Muscle layer of colon (tissue), 2 donors: ENCODE results near the gene MREG.

Source experiments
- H3K27ac ChIP-seq: one replicate; pipeline ENCODE4 v1.7.0; 2013; ENCODE audit warnings: low read depth, mild to moderate bottlenecking, low read length, moderate library complexity
- H3K27me3 ChIP-seq, 2 donors: one replicate each; pipeline ENCODE4 v1.7.0; 2013; ENCODE audit warnings: low read length in 2 of 2, mild to moderate bottlenecking in 2 of 2; ENCODE audit not compliant: insufficient read depth in 2 of 2, control insufficient read depth in 1 of 2
- H3K36me3 ChIP-seq: one replicate; pipeline ENCODE4 v1.7.0; 2013; ENCODE audit warnings: mild to moderate bottlenecking, low read length; ENCODE audit not compliant: insufficient read depth
- H3K4me1 ChIP-seq: one replicate; pipeline ENCODE4 v1.7.0; 2013; ENCODE audit warnings: mild to moderate bottlenecking, low read length; ENCODE audit not compliant: insufficient read depth
- H3K4me3 ChIP-seq, 2 donors: one replicate each; pipeline ENCODE4 v1.7.0; 2013; ENCODE audit warnings: low read length in 2 of 2, low read depth in 1 of 2, mild to moderate bottlenecking in 1 of 2, moderate library complexity in 1 of 2
- H3K9ac ChIP-seq: one replicate; pipeline ENCODE4 v1.7.0; 2013; ENCODE audit warnings: low read length
- H3K9me3 ChIP-seq: one replicate; pipeline ENCODE4 v1.7.0; 2013; ENCODE audit warnings: mild to moderate bottlenecking, low read length
- donor health status: abdominal sarcoma.
- donor health status: Adenocarcinoma of cecum.

MREG gene

DNA sequence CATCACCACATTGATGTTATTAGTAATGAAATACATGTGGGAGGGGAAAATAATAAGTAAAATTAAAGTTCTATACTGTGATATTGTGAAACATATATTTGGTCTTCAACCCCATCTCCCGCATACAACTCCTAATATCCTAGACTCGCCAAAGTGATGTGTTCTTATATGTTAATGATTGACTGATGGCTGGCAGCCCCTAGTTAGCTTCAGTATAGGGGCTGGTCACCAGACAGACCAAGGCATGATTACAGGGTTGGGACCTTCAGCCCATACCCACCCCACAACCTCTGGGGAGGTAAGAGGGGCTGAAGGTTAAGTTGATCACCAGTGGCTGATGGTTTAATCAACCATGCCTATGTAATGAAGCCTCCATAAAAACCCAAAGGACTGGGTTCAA, 28.1 kb upstream of the MREG start:
- Histone ChIP-seq H3K4me1 (no peaks in the 10 kb centered on the region), H3K9ac (no peak overlapping the region), H3K4me3 (no peak overlapping the region), H3K27ac (no peak overlapping the region), H3K36me3 (no peaks in the 10 kb centered on the region), H3K27me3 (no peaks in the 10 kb centered on the region), H3K9me3 (no peaks in the 10 kb centered on the region)

DNA sequence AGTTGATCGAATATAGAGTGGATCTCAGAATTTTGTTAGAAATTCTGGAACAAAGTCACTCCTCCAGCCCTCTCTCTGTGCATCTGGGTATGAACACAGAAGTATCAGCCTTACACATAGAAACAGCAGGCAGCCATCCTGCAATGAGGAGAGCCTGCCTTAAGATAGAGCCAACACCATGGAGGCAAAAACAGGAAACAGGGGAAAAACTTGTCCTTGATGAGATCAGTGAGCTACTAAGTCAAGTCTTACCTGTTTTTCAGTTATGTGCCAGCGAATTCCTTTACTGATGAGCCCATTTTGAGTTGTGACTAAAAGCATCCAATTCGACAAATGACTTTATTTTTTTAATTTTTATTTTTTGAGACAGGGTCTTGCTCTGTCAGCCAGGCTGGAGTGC, 26.6 kb upstream of the MREG start:
- no peak overlapping the region for H3K4me3 ChIP-seq
- H3K9ac ChIP-seq, result no peak overlapping the region
- H3K4me1 ChIP-seq, result no peaks in the 10 kb centered on the region
- H3K36me3 ChIP-seq, result no peaks in the 10 kb centered on the region
- no peaks in the 10 kb centered on the region for H3K27me3 ChIP-seq
- no peak overlapping the region for H3K27ac ChIP-seq
- H3K9me3 ChIP-seq, result no peaks in the 10 kb centered on the region

DNA sequence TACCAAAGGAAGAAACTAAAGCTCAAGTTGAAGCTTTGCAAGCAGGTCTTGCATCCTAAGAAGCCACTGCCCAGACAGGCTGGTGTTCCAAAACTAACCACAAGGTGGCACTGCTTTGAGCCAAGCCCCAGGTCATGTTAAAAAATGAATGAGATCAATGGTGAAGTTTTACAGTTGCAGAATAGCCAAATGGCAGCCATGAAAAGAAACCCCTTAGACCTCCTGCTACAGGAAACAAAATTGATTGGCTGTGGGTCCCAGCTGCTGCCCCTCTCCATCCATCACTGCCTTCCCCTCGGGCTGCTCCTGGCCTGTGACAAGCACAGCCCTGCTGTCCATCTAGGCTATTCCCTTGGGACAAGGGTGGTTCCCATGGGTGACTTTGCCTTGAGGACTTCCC, 20.7 kb upstream of the MREG start:
- H3K36me3 ChIP-seq, result peaks cover 14% of the 10 kb centered on the region
- H3K27me3 ChIP-seq, result no peaks in the 10 kb centered on the region
- H3K9me3 ChIP-seq, result no peaks in the 10 kb centered on the region
- no peak overlapping the region for H3K4me3 ChIP-seq
- H3K27ac ChIP-seq, result no peak overlapping the region
- H3K9ac ChIP-seq, result no peak overlapping the region
- no peaks in the 10 kb centered on the region for H3K4me1 ChIP-seq

DNA sequence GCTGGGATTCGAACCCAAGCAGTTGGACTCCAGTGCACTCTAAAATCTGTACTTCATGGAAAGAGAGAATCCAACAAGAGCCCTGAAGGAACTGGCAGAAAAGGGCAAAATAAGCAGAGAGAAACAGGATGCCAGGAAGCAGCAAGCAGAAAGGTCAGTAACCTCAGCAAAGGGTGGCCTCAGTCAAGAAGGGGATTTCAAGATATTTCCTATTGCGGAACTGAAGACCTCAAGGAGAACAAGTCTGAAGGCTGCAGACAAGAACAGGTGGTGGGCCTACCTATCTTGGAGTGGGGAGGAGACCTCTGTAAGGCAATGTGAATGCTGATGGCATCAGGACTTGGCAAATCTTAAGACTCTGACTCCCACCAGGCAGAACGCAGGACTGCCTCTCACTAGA, 20.1 kb upstream of the MREG start:
- Histone ChIP-seq H3K27ac (no peak overlapping the region), H3K9ac (no peak overlapping the region), H3K4me3 (no peak overlapping the region), H3K36me3 (peaks cover 14% of the 10 kb centered on the region), H3K9me3 (no peaks in the 10 kb centered on the region), H3K27me3 (no peaks in the 10 kb centered on the region), H3K4me1 (no peaks in the 10 kb centered on the region)

DNA sequence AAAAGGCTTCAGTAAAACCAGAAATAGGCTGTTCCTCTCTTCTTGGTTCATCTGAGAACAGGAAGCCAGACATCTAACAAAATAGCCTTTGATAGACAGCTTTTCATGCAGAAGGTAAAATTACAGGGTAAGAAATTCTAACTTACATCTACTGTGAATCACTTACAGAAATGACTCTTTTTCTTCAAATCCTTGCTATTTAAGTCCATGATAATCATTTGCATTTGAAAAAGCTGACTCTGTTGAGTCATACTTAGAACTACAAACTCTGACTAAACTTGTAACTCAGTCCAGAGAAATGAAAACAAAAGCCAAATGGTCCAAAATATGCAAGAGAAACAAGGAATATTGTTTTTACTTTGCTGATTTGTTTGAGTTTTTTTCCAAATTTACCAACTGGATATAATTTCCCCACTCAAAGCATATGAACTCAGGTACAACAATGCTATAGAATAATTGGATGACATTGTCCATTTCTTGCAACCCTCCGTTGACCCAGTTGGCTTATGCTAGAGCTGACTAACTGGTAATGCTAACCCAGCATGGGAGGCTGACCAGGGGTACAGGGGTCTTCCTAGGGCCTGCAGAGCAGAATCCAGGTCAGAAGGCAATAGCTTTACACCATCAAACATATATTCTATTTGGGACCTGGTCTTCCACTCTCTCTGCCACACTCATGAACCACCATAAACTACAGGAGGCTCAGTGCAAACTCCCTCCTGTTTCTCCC, 18.8 kb upstream of the MREG start:
- Histone ChIP-seq H3K4me3 (no peak overlapping the region), H3K27me3 (no peaks in the 10 kb centered on the region), H3K9me3 (no peaks in the 10 kb centered on the region), H3K36me3 (peaks cover 14% of the 10 kb centered on the region), H3K9ac (no peak overlapping the region), H3K4me1 (no peaks in the 10 kb centered on the region), H3K27ac (no peak overlapping the region)

DNA sequence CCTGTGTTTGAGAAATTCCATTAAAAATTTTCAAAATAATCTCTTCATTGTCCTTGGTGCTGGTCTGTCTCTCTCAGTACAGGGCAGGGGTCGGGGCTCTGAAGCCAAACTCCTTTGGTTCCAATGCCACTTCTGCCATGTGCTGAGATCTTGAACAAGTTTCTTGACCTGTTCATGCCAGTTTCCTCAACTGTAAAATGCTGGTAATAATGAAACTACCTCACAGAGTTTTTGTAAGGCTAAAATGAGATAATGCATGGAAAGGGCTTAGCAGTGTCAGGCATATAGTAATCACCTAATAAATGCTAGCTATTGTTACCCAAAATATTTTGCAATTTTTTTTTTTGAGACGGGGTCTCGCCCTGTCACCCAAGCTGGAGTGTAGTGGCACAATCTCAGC, 16.9 kb upstream of the MREG start:
- Histone ChIP-seq H3K4me3 (no peak overlapping the region), H3K27ac (no peak overlapping the region), H3K27me3 (no peaks in the 10 kb centered on the region), H3K9ac (no peak overlapping the region), H3K9me3 (no peaks in the 10 kb centered on the region), H3K4me1 (no peaks in the 10 kb centered on the region), H3K36me3 (peaks cover 14% of the 10 kb centered on the region)

DNA sequence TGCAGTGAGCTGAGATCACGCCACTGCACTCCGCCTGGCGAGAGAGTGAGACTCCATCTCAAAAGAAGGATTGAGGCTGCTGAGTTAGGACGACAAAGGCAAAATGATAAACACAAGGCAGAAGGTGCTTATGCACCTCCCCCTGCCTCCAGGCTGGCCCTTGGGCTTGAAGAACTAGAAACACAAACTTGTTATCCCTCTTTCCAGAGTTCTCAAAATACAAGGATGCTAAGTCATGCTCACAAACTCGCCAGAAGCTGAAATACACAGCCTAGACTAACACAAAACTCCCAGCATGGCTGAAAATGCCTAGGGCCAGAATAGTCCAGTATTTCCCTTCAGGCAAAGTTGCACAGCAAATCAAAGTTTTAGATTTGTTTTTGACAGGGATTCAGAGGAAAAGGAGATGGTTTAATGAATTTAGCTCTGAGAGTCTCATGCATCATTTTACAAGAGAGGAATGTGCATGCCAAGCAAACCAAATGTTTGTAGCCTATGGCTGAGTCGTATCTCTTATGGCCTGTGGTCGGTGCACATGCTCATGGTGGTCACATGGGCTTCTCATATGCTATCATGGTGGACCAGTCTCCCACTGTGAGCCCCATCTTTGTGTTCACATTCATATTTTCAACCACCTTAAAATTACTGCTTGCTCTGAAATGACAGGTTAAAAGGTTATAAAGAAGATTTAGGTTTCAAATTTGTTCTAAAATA, 16.2 kb upstream of the MREG start:
- Histone ChIP-seq H3K9ac (no peak overlapping the region), H3K27ac (no peak overlapping the region), H3K27me3 (no peaks in the 10 kb centered on the region), H3K4me1 (no peaks in the 10 kb centered on the region), H3K4me3 (no peak overlapping the region), H3K9me3 (no peaks in the 10 kb centered on the region), H3K36me3 (peaks cover 14% of the 10 kb centered on the region)

DNA sequence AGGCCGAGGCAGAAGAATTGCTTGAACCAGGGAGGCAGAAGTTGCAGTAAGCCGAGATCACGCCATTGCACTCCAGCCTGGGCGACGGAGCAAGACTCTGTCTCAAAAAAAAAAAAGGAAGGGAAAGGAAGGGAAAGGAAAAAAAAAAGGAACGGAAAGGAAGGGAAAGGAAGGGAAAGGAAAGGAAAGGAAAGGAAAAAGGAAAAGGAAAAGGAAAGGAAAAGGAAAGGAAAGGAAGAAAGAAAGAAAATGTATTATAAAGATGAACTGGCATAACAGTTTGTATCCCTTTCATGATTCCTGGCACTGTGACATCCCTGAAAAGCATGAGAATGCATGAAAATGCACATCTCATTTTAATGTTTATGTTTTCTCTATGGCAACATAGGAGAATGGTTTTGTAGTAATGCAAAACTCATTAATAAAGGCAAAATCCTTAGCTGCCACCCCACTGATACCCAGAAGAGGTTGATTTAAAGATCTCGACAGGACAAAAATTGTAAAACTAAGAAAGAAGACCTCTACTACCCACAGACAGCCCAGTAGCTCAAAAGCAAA, 11.5 kb upstream of the MREG start:
- Histone ChIP-seq H3K27me3 (no peaks in the 10 kb centered on the region), H3K27ac (no peak overlapping the region), H3K9me3 (no peaks in the 10 kb centered on the region), H3K9ac (no peak overlapping the region), H3K36me3 (peaks cover 3% of the 10 kb centered on the region), H3K4me3 (no peak overlapping the region), H3K4me1 (no peaks in the 10 kb centered on the region)

DNA sequence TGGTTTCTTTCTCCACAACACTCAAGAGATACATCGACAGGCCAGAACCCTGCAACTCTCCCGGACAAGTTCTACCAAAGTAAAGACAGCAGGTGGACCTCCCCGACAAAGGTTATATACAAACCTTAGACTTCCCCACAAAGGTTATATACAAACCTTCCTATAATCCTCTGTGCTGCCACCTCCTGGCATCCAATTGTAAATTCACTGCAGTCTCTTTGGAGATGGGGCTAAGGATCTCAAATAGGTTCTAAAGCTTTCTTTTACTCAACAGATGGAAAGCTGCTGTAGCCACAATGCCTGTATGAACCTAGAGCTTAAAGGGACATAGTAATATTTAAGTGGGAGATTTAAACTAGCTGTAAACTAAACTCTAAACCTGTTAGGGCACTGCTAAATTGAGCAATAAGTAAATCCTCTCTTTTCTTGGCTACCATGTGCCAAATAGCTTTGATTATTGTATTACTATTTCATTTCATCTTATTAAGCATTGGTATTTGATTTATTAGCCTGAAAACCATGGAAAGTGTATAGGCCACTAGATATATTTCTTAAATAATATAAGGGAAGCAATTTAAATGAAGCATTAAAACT, 9.8 kb upstream of the MREG start:
- no peak overlapping the region for H3K4me3 ChIP-seq

DNA sequence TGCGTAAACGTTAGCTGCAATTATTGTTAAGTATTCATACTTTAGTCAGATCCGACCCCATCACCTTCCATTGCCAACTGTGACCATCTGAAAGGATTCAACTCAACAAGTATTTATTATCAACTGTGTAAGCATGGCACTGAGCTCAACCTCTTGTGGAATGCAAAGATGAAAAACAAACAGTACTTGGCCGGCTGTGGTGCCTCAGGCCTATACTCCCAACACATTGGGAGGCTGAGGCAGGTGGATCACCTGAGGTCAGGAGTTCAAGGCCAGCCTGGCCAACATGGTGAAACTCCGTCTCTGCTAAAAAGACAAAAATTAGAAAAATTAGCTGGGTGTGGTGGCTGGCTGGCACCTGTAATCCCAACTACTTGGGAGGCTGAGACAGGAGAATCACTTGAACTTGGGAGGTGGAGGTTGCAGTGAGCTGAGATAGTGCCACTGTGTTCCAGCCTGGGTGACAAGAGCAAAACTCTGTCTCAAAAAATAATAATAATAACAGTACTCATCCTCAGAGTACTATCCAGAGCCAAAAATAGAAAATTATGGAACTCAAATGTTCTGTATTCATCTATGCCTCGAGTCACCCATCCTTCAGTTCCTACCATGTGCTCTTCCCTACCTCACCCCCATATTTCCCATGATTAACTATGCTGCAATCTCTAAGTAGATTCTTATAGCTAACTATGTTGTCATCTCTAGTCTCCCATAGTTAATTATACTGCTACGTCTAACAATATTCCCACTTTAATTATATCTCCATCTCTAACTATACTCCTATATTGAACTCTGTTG, 8.6 kb upstream of the MREG start:
- no peak overlapping the region for H3K4me3 ChIP-seq
- no peaks in the 10 kb centered on the region for H3K9me3 ChIP-seq
- H3K4me1 ChIP-seq, result no peaks in the 10 kb centered on the region
- H3K27me3 ChIP-seq, result no peaks in the 10 kb centered on the region
- no peaks in the 10 kb centered on the region for H3K36me3 ChIP-seq
- H3K27ac ChIP-seq, result no peak overlapping the region
- no peak overlapping the region for H3K9ac ChIP-seq

More for the DNA sequence above, 9.8 kb upstream of the MREG start:
- no peaks in the 10 kb centered on the region for H3K27me3 ChIP-seq
- H3K27ac ChIP-seq, result no peak overlapping the region
- H3K9me3 ChIP-seq, result no peaks in the 10 kb centered on the region
- H3K4me1 ChIP-seq, result no peaks in the 10 kb centered on the region
- no peaks in the 10 kb centered on the region for H3K36me3 ChIP-seq
- no peak overlapping the region for H3K9ac ChIP-seq

DNA sequence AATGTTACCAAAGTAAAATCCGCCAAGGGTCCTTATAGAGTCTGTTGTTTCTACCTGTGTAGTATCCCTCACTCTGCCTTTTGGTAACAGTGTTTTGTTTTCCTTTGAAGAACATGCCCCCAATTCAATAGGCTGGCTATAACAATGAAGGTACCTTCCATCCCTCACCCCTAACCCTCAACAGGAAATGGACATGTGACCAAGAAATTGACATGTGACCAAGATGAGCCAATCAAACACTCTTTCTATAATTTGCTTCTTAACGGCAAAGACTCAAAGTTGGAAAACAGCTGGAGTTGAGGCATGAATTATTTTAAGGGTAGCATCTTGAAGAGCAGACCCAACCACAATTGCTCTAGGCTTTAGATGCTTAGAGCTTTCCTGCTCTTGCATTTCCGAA, 5.4 kb upstream of the MREG start:
- H3K27me3 ChIP-seq, result no peaks in the 10 kb centered on the region
- no peak overlapping the region for H3K27ac ChIP-seq
- H3K9me3 ChIP-seq, result no peaks in the 10 kb centered on the region
- no peak overlapping the region for H3K9ac ChIP-seq
- H3K36me3 ChIP-seq, result no peaks in the 10 kb centered on the region
- no peaks in the 10 kb centered on the region for H3K4me1 ChIP-seq
- H3K4me3 ChIP-seq, result no peak overlapping the region
